GM19438 (cell line): ENCODE results near the gene RUBCNL.
"Not testable (repeated sequence)": the region's sequence is repeated elsewhere in the genome, so short reads cannot be mapped to it uniquely, and the experiment has no call there.

Experiments
- ATAC-seq: cut with Tn5 transposase; IDR thresholded peaks from one replicate; pipeline ENCODE4 v1.9.1; 2021; ENCODE audit warnings: low read depth; ENCODE audit not compliant: unreplicated experiment

The RUBCNL gene

GRCh38 chr13:46387064-46387851, at the start of gene RUBCNL:
RUBCNL (minus strand) TSS chr13:46387252; CDS start chr13:46372475, 14,777 bp downstream.
- ATAC-seq: no peak

- not testable (repeated sequence) for ATAC-seq
Observed at GRCh38 chr13:46429558-46429957, 42.5 kb upstream of the RUBCNL start.

- ATAC-seq: no peak
Observed at GRCh38 chr13:46405457-46405856, 18.4 kb upstream of the RUBCNL start.

GRCh38 chr13:46404733-46405100, 17.7 kb upstream of the RUBCNL start:
- no peak for ATAC-seq

- no peak for ATAC-seq
Observed at GRCh38 chr13:46403851-46404732, 17.0 kb upstream of the RUBCNL start.

GRCh38 chr13:46402178-46402577, 15.1 kb upstream of the RUBCNL start:
- no peak for ATAC-seq

- ATAC-seq: no peak
Observed at GRCh38 chr13:46401432-46401831, 14.4 kb upstream of the RUBCNL start.

- no peak for ATAC-seq
Observed at GRCh38 chr13:46396341-46396740, 9.3 kb upstream of the RUBCNL start.

- no peak for ATAC-seq
Observed at GRCh38 chr13:46392967-46393366, 5.9 kb upstream of the RUBCNL start.

GRCh38 chr13:46389457-46390451, 2.7 kb upstream of the RUBCNL start:
- ATAC-seq: peak; percentile 52

GRCh38 chr13:46388846-46389245, 1.8 kb upstream of the RUBCNL start:
- ATAC-seq: no peak

GRCh38 chr13:46388308-46388707, 1.3 kb upstream of the RUBCNL start:
- ATAC-seq: no peak

GRCh38 chr13:46386392-46387063, 524 bp downstream of the RUBCNL start:
- ATAC-seq: no peak

- no peak for ATAC-seq
Observed at GRCh38 chr13:46385946-46386345, 1.1 kb downstream of the RUBCNL start.

GRCh38 chr13:46383383-46383782, 3.7 kb downstream of the RUBCNL start:
- no peak for ATAC-seq

- ATAC-seq: peak; percentile 53
Observed at GRCh38 chr13:46382224-46382623, 4.8 kb downstream of the RUBCNL start.

- no peak for ATAC-seq
Observed at GRCh38 chr13:46380242-46380641, 6.8 kb downstream of the RUBCNL start.

GRCh38 chr13:46379611-46380010, 7.4 kb downstream of the RUBCNL start:
- ATAC-seq: no peak

GRCh38 chr13:46378411-46378810, 8.6 kb downstream of the RUBCNL start:
- no peak for ATAC-seq

GRCh38 chr13:46377554-46377953, 9.5 kb downstream of the RUBCNL start:
- ATAC-seq: peak; percentile 36
